KOPT-K1 (cell line): ENCODE results near the gene MMP11.

Source experiments
- H3K27ac ChIP-seq: fragments of 200-600 bp; sonication (generic); 2 replicates; pipeline ENCODE4 v1.5.1; 2016; ENCODE audit warnings: antibody characterized with exemption, mild to moderate bottlenecking, low read depth, low read length; ENCODE audit not compliant: poor library complexity, severe bottlenecking
- H3K36me3 ChIP-seq: fragments of 200-600 bp; sonication (generic); 2 replicates; pipeline ENCODE4 v1.5.1; 2017; ENCODE audit warnings: antibody characterized with exemption, mild to moderate bottlenecking, low read length, moderate library complexity; ENCODE audit not compliant: insufficient read depth
- H3K9me3 ChIP-seq: fragments of 200-600 bp; sonication (generic); 2 replicates; pipeline ENCODE4 v1.5.1; 2017; ENCODE audit warnings: antibody characterized with exemption, low read length, mild to moderate bottlenecking; ENCODE audit not compliant: insufficient read depth, poor library complexity, severe bottlenecking

MMP11 gene

GRCh38 chr22:23800297-23801237 lies 27.9 kb downstream of the MMP11 start:
- peaks cover 95% of the 10 kb centered on the region for H3K36me3 ChIP-seq
- no peaks in the 10 kb centered on the region for H3K9me3 ChIP-seq
- no peak overlapping the region for H3K27ac ChIP-seq

GRCh38 chr22:23801238-23801821 lies 28.7 kb downstream of the MMP11 start:
- Histone ChIP-seq H3K9me3 (no peaks in the 10 kb centered on the region), H3K27ac (no peak overlapping the region), H3K36me3 (peaks cover 95% of the 10 kb centered on the region)

DNA sequence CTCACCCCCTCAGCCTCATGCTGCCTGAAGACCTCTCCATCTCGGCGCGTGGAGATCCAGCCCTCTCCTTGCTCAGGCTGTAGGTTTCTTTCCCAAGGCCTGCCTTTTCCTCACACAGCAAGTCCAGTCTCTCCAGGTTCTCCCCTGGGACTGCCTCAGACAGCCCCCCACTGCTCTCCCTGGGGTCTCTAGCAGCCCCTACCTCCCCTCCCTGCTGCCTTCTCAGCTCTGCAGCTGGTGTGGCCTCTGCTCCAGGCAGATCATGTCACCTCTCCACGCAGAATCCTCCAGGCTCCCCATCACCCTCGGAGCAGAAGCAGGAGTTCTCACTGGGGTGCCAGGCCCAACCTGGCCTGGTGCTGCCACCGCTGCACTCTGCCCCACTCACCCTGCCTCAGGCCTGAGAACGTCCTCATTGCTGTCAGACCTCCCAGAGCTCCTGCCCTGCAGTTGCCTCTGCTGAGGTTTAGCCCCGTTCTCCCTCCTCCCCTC lies 29.3 kb downstream of the MMP11 start:
- Histone ChIP-seq H3K9me3 (no peaks in the 10 kb centered on the region), H3K27ac (no peak overlapping the region), H3K36me3 (peaks cover 96% of the 10 kb centered on the region)

- no peaks in the 10 kb centered on the region for H3K9me3 ChIP-seq
- H3K27ac ChIP-seq, result no peak overlapping the region
- H3K36me3 ChIP-seq, result peaks cover 94% of the 10 kb centered on the region
Measured at GRCh38 chr22:23803001-23803819, 30.6 kb downstream of the MMP11 start.

GRCh38 chr22:23804781-23805291 lies 32.2 kb downstream of the MMP11 start:
- peaks cover 86% of the 10 kb centered on the region for H3K36me3 ChIP-seq
- no peaks in the 10 kb centered on the region for H3K9me3 ChIP-seq
- no peak overlapping the region for H3K27ac ChIP-seq

DNA sequence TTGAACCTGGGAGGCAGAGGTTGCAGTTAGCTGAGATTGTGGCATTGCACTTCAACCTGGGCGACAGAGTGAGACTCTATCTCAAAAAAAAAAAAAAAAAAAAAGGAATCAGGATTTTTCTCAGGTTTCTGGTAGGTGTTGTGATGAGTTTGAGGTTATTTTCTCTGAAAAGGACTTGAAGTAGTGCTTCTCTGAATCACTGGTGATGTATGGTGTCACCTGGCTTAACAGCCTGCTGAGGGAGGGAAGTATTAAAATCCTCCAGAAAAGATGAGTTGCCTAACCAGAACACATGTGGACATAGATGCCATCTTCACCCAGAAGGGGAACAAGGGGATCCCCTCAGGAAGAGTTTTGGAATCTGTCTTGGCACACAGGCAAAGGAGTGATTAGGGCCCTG lies 34.2 kb downstream of the MMP11 start:
- H3K36me3 ChIP-seq, result peaks cover 85% of the 10 kb centered on the region
- no peaks in the 10 kb centered on the region for H3K9me3 ChIP-seq
- no peak overlapping the region for H3K27ac ChIP-seq

- Histone ChIP-seq H3K36me3 (peaks cover 82% of the 10 kb centered on the region), H3K9me3 (no peaks in the 10 kb centered on the region), H3K27ac (no peak overlapping the region)
Measured at GRCh38 chr22:23812378-23812777, 39.7 kb downstream of the MMP11 start.

DNA sequence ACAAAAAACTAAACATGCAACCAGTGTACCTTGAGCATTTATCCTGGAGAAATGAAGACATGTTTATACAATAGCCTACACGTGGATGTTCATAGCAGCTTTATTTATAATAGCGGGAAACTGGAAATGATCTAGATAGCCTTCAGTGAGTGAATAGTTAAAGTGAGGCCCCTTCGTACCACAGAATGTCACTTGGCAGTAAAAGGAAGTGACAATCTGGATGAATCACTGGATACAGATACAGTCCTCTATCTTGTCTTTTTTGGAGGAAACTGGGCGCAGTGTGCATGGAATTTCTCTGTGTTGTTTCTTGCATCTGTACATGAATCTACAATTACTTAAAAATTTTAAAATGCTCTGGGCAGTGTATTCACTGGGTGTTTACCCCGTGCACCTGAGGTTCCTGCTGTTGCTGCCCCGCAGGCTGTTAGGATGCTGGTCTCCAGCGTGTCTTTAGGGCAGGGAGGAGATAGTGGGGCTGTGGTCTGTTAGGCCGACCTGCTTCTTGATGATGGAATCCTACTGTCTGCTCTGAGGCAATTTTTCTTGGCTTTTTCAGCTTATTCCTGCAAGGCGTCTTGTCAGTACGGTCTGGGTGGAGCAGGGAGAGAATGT lies 43.0 kb downstream of the MMP11 start:
- H3K9me3 ChIP-seq, result no peaks in the 10 kb centered on the region
- H3K27ac ChIP-seq, result no peak overlapping the region
- peaks cover 97% of the 10 kb centered on the region for H3K36me3 ChIP-seq

GRCh38 chr22:23816156-23816976 lies 43.7 kb downstream of the MMP11 start:
- Histone ChIP-seq H3K27ac (no peak overlapping the region), H3K36me3 (peaks cover 97% of the 10 kb centered on the region), H3K9me3 (no peaks in the 10 kb centered on the region)

DNA sequence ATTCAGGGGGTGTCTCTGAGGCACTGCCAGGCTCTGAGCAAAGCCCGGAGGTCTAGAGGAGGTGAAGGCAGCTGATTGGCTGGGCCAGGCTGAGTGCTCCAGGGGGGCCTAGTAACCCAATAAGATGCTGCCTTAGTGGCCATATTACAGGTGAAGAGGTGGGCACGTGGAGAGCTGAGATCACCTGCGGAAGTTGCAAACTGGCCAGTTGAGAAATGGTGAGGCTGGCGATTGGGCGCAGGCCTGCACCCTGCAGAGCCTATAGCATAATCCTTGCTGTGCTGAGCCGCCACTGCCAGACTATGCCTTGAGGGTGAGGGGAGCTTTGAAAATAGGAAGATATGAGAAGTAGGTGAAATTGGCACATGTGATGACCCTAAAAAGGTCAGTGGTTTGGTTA lies 44.5 kb downstream of the MMP11 start:
- Histone ChIP-seq H3K36me3 (peaks cover 97% of the 10 kb centered on the region), H3K9me3 (no peaks in the 10 kb centered on the region), H3K27ac (no peak overlapping the region)

DNA sequence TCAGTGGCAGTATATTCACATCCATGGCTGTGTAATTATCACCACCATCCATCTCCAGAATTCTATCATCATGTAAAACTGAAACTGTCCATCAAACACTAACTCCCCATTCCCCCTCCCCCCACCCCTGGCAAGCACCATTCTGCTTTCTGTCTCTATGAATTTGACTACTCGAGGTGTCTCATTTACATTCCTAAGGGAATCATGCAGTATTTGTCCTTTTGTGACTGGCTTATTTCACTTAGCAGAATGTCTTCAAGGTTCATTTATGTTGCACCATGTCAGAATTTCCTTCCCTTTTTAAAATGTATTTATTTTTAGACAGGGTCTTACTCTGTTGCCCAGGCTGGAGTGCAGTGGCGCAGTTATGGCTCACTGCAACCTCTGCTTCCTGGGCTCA lies 45.9 kb downstream of the MMP11 start:
- Histone ChIP-seq H3K9me3 (no peaks in the 10 kb centered on the region), H3K36me3 (peaks cover 97% of the 10 kb centered on the region), H3K27ac (no peak overlapping the region)

- peak overlapping the region; percentile 55 for H3K27ac ChIP-seq
- no peaks in the 10 kb centered on the region for H3K9me3 ChIP-seq
- peaks cover 100% of the 10 kb centered on the region for H3K36me3 ChIP-seq
Measured at GRCh38 chr22:23820748-23821211, 48.1 kb downstream of the MMP11 start.

- Histone ChIP-seq H3K36me3 (peaks cover 100% of the 10 kb centered on the region), H3K27ac (no peak overlapping the region), H3K9me3 (no peaks in the 10 kb centered on the region)
Measured at GRCh38 chr22:23822101-23822671, 49.5 kb downstream of the MMP11 start.
